ENCODE measurements around the gene GOLPH3.

DNA sequence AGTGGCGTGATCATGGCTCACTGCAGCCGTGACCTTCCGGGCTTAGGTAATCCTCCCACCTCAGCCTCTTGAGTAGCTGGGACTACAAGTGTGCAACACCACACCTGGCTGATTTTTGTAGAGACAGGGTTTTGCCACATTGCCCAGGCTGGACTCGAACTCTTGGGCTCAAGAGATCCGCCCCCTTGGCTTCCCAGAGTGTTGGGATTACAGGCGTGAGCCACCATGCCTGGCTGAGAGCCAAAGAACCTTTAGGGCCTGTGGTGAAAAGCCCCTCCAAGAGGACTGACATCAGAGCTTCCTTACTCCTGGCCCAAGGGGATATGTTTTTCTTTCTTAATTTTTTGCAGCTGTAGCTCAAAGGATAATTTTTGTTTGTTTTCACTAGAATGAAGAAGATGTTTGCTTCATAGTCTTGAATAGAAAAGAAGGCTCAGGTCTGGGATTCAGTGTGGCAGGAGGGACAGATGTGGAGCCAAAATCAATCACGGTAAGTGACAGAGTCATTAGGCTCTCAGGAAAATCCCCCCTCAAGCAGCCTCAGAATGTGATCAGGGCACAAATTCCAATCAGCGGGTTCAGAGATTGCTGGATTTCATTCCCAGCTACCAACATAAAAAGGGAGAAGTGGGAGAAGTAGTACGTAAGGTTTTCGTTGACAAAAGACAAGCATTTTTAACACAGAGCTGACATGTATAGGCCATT, 77.1 kb downstream of the GOLPH3 start:
- TF ChIP-seq, protein P1, sequence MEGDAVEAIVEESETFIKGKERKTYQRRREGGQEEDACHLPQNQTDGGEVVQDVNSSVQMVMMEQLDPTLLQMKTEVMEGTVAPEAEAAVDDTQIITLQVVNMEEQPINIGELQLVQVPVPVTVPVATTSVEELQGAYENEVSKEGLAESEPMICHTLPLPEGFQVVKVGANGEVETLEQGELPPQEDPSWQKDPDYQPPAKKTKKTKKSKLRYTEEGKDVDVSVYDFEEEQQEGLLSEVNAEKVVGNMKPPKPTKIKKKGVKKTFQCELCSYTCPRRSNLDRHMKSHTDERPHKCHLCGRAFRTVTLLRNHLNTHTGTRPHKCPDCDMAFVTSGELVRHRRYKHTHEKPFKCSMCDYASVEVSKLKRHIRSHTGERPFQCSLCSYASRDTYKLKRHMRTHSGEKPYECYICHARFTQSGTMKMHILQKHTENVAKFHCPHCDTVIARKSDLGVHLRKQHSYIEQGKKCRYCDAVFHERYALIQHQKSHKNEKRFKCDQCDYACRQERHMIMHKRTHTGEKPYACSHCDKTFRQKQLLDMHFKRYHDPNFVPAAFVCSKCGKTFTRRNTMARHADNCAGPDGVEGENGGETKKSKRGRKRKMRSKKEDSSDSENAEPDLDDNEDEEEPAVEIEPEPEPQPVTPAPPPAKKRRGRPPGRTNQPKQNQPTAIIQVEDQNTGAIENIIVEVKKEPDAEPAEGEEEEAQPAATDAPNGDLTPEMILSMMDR (IDR thresholded peaks at IDR 0.05), result no peak
- TF ChIP-seq POLR2AphosphoS5 (IDR thresholded peaks at IDR 0.05), result no peak

All from prostate gland (tissue), 2 donors.